Activated naive CD8-positive, alpha-beta T cell treated with anti-CD3 and anti-CD28 coated beads for 36 hours (primary cell): ENCODE data around the gene MAP9. TPM values are rescaled to one million over a fixed set of nuclear protein-coding genes. Genes with fewer than 3 reads are reported as not detected.
"Not testable (repeated sequence)": the region's sequence is repeated elsewhere in the genome, so short reads cannot be mapped to it uniquely, and the experiment has no call there.

Experiments used
- DNase-seq: peaks from one replicate; pipeline ENCODE4 v3.0.0; 2021
- H3K27ac Mint-ChIP-seq: one replicate; pipeline ENCODE4 v1.8.0; 2022; ENCODE audit warnings: mild to moderate bottlenecking, moderate library complexity, mixed read lengths
- H3K27me3 Mint-ChIP-seq: one replicate; pipeline ENCODE4 v1.8.0; 2022; ENCODE audit warnings: mild to moderate bottlenecking, mixed read lengths
- H3K36me3 Mint-ChIP-seq: one replicate; pipeline ENCODE4 v1.8.0; 2021; ENCODE audit warnings: mild to moderate bottlenecking, mixed read lengths
- H3K4me1 Mint-ChIP-seq: one replicate; pipeline ENCODE4 v1.8.0; 2021; ENCODE audit warnings: mixed read lengths
- H3K4me3 Mint-ChIP-seq: one replicate; pipeline ENCODE4 v1.8.0; 2022; ENCODE audit warnings: mild to moderate bottlenecking, moderate library complexity, mixed read lengths
- H3K9me3 Mint-ChIP-seq: one replicate; pipeline ENCODE4 v1.8.0; 2022; ENCODE audit warnings: mixed read lengths
- total RNA-seq, 2 experiments: library from RNA; stranded (reverse); gene quantifications; one replicate each; pipeline ENCODE4 v1.2.3, GENCODE V29; 2021

MAP9 gene
- 1 to 10 TPM; 8.1 to 8.4 TPM for total RNA-seq

DNA sequence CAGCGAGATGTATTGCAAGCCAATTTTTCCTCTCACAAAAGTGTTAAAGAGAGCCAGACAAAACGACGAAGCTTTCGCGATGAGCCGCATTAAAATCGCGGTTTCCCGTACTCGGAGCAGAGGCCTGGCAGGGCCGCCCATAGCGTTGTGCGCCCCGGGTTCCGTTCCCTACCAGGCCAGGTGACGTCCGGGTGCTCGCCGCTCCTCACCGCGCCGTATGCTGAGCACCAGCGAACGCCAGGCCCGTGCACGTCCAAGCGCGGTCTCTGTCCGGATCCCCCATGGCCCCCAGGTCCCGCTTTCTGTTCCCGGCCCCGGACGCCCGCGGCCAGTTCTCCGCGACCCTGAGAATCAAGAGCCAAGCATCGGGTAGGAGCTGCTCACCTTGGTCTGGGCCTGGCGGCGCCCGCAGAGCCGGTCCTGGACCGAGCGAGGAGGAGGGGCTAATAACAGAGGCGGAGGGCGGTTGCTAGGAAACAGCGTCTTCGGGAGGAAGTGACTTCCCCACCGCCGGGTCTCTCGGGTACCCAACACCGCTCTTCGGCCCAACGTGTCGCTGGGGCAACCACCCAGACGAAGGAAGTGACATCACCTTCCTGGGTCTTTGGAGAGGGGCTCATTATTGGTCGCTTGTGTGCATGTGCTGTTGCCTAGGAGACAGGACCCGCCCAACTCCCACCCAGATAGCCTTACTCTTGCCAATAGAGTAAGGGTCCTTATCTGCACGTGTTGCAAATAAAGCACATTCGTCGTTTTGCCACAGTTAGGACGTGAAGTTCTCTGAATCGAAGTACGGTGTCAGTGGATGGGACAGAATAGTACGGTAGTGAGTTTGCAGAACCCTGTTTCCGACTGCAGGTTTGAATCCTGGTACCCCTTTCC lies at the start of gene MAP9:
MAP9 (minus strand) TSS at position 579 of the 882 bp plus-strand sequence. CDS start 1,115 bp downstream, outside the sequence.
- Mint-ChIP-seq H3K36me3 (no peaks in the 10 kb centered on the region), H3K27ac (peak within 1 kb of the TSS; percentile 86), H3K4me1 (peaks cover 12% of the 10 kb centered on the region), H3K4me3 (peak within 1 kb of the TSS; percentile 87), H3K27me3 (no peaks in the 10 kb centered on the region), H3K9me3 (no peaks in the 10 kb centered on the region)
- peak; percentile 92 for DNase-seq

DNA sequence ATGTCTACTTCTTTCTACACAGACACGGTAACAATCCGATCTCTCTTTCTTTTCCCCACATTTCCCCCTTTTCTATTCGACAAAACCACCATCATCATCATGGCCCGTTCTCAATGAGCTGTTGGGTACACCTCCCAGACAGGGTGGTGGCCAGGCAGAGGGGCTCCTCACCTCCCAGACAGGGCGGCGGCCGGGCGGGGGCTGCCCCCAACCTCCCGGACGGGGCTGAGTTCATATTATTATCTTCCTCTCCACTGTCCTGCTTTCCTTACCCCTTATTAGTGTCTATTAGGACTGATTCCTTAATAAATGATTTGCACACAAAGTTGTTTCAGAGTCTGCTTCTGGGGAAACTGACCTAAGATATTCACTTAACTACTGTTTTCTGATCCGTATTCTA lies 48.0 kb upstream of the MAP9 start:
- not testable (repeated sequence) for H3K9me3 Mint-ChIP-seq, DNase-seq, H3K36me3 Mint-ChIP-seq, H3K4me1 Mint-ChIP-seq, H3K27ac Mint-ChIP-seq, H3K4me3 Mint-ChIP-seq
- peaks cover 18% of the 10 kb centered on the region for H3K27me3 Mint-ChIP-seq

DNA sequence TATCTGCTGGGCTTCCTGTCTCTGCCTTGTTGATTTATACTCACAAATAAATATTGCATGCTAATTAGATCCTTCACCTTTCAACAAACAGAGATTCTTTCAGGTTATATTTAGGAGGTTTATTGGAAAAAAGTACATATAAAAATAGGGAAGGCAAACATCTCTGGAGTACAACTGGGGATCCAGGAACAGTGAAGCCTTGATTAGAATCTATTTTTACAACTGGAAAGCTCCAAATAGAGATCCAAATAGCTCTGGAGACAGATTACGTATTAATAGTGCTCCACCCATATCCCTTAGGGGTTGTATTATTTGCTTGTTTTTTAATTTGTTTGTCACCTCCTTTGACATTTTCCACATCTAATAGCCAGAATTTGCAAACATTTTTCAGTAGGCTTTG lies 46.9 kb upstream of the MAP9 start:
- peaks cover 6% of the 10 kb centered on the region for H3K9me3 Mint-ChIP-seq
- H3K27ac Mint-ChIP-seq = no peak overlapping the region
- H3K4me3 Mint-ChIP-seq = no peak overlapping the region
- H3K36me3 Mint-ChIP-seq = no peaks in the 10 kb centered on the region
- DNase-seq = no peak
- no peaks in the 10 kb centered on the region for H3K4me1 Mint-ChIP-seq
- peaks cover 13% of the 10 kb centered on the region for H3K27me3 Mint-ChIP-seq

DNA sequence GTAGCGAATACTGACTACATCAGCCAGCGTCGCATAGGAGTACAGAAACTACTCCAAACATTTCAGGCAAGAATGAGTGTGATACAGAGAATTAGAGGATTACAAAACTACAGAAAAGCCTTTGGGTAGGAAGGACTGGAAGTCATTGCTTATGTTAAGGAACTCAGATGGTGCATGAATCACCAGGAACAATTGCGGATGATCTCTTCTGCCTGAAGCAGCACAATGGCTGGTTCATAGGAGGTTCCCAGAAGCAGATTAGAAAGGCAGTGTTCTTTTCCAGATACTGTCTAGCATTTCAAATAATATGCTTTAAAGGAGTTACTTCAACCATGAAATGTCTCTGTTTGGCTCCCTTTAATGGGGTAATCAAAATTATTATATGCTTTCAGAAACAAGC lies 42.5 kb upstream of the MAP9 start:
- H3K9me3 Mint-ChIP-seq = no peaks in the 10 kb centered on the region
- H3K4me3 Mint-ChIP-seq = no peak overlapping the region
- H3K27me3 Mint-ChIP-seq = peaks cover 13% of the 10 kb centered on the region
- no peaks in the 10 kb centered on the region for H3K4me1 Mint-ChIP-seq
- no peak overlapping the region for H3K27ac Mint-ChIP-seq
- no peaks in the 10 kb centered on the region for H3K36me3 Mint-ChIP-seq
- DNase-seq = no peak

DNA sequence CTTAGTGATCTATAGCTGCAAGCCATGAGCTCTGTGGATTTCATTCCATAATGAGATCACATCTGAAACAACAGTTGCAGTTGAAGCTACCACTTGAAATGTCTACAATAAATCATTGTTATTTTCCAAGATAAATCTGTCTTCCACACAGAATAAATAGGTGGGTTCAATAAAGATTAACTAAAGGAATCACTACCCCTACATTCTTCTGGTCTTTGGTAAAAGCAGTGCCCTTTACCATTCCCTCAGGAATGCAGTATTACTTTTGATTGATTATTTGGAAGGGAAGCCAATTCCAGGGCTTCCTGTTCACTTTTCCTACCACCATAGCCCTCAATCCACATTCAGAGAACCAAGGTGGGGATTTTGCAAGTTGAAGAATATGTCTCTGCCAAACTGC lies 38.9 kb upstream of the MAP9 start:
- Mint-ChIP-seq H3K36me3 (no peaks in the 10 kb centered on the region), H3K27me3 (peaks cover 11% of the 10 kb centered on the region), H3K27ac (no peak overlapping the region), H3K4me3 (no peak overlapping the region), H3K4me1 (no peaks in the 10 kb centered on the region), H3K9me3 (no peaks in the 10 kb centered on the region)
- DNase-seq = no peak

DNA sequence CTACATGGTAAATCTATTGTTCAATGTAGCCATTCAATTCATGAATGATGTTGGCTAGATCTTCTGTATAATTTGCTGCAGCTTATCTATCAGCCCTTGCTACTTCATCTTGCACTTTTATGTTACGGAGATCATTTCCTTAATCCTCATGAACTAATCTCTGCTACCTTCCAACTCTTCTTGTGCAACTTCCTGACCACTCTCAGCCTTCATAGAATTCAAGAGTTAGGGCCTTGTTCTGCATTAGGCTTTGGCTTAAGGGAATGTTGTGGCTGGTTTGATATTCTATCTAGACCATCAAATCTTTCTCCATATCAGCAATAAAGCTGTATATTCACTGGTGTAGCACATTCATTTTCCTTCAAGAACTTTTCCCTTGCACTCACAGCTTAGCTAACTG lies 36.7 kb upstream of the MAP9 start:
- Mint-ChIP-seq H3K4me3 (no peak overlapping the region), H3K36me3 (no peaks in the 10 kb centered on the region), H3K4me1 (no peaks in the 10 kb centered on the region), H3K9me3 (no peaks in the 10 kb centered on the region), H3K27ac (no peak overlapping the region), H3K27me3 (peaks cover 19% of the 10 kb centered on the region)
- no peak for DNase-seq

DNA sequence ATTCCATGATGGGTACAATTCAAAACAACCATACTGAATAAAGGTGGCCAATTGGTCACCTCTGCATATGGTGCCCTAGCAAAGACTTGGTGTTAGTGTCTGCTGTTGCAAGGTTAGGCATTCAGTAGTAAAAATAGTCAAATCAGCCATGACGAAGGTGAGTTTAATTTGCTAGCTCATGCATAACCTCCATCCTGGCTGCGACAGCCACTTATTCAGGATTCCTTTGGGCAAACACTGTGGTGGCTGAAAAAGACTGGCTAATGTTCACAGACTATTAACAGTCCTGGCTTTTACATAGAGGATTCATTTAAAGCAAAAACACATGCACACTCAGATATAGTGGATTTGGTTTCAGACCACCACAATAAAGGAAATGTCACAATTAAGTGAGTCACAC lies 34.8 kb upstream of the MAP9 start:
- Mint-ChIP-seq H3K27me3 (peaks cover 23% of the 10 kb centered on the region), H3K4me1 (no peaks in the 10 kb centered on the region), H3K4me3 (no peak overlapping the region), H3K36me3 (no peaks in the 10 kb centered on the region), H3K9me3 (no peaks in the 10 kb centered on the region), H3K27ac (no peak overlapping the region)
- DNase-seq = no peak

DNA sequence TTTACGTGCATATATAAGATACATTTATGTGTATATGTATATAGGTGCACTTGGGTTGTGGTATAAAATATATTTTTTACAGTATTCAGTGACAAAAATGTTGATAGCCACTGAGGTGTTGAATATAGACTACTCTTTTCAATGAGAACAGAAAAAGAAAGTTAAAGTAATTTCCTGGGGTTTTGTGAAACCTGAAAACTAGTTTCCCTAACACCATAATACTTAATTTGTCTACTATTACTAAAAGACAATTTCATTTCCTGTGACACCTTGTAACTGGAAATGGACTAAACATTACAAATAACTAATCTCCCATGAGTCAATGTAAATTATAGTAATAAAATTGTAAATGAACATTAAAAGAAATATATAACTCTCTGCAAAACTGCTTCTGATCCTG lies 32.0 kb upstream of the MAP9 start:
- Mint-ChIP-seq H3K27me3 (peaks cover 23% of the 10 kb centered on the region), H3K4me3 (no peak overlapping the region)

DNA sequence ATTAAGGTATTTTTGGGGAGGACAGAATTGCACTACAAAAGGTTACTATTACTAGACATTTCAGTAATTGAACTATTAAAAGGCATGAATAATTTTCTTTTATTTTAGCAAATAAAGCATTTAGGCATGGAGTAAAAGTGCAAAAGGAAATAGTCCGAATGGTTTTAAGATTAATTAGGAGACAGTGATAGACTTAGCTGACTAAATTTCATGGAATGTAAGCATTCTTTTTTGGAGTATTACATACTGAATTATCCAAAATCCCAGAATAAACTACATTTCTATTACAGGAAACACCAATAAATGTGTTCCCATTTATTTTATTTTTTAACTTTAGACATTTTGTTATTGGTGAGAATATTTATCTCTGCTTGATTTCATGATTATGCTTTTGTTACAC lies 30.7 kb upstream of the MAP9 start:
- Mint-ChIP-seq H3K4me1 (no peaks in the 10 kb centered on the region), H3K27me3 (peaks cover 20% of the 10 kb centered on the region), H3K27ac (no peak overlapping the region), H3K4me3 (no peak overlapping the region), H3K36me3 (no peaks in the 10 kb centered on the region), H3K9me3 (no peaks in the 10 kb centered on the region)
- no peak for DNase-seq

More for the DNA sequence above, 32.0 kb upstream of the MAP9 start:
- Mint-ChIP-seq H3K9me3 (no peaks in the 10 kb centered on the region), H3K4me1 (no peaks in the 10 kb centered on the region), H3K27ac (no peak overlapping the region), H3K36me3 (no peaks in the 10 kb centered on the region)
- DNase-seq = no peak

DNA sequence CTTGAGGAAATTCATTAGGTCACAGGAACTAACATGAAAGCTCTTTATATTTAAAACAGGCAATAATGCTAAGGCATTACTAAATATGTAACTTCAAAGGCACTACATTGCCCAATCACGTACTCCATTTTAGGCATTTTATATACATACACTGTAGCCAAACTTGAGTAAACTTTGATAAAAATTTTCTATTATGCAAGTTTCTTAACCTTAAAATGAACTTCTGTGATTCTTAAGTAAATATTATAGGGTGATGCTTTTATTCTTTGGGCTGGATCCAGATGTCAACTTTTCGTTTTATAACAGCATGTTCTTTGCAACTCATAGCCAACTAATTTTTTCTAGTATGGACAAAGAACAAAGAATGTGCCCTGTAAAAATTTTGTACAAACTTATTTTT lies 28.3 kb upstream of the MAP9 start:
- H3K36me3 Mint-ChIP-seq = no peaks in the 10 kb centered on the region
- no peak for DNase-seq
- no peak overlapping the region for H3K4me3 Mint-ChIP-seq
- peaks cover 18% of the 10 kb centered on the region for H3K27me3 Mint-ChIP-seq
- no peak overlapping the region for H3K27ac Mint-ChIP-seq
- no peaks in the 10 kb centered on the region for H3K9me3 Mint-ChIP-seq
- no peaks in the 10 kb centered on the region for H3K4me1 Mint-ChIP-seq

DNA sequence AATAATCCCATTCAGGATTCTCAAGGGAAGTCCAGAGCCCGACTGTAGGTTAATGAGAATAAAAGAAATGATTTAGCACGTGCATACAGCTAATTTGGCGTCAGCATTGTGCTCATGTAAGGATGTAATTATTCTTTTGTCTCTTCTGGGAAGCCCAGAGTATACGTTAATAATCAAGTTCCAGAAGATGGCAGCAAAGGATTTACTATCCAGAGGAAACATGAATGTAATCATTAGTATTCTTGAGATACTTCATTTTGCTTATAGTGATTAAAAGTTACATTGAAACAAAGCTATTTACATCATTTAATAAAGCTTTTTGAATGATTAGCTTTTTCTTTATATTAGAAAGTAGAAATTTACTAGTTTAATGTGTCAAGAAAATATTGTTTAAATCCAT lies 27.1 kb upstream of the MAP9 start:
- Mint-ChIP-seq H3K27me3 (peaks cover 9% of the 10 kb centered on the region), H3K36me3 (no peaks in the 10 kb centered on the region), H3K9me3 (no peaks in the 10 kb centered on the region), H3K4me1 (no peaks in the 10 kb centered on the region), H3K4me3 (no peak overlapping the region), H3K27ac (no peak overlapping the region)
- no peak for DNase-seq

DNA sequence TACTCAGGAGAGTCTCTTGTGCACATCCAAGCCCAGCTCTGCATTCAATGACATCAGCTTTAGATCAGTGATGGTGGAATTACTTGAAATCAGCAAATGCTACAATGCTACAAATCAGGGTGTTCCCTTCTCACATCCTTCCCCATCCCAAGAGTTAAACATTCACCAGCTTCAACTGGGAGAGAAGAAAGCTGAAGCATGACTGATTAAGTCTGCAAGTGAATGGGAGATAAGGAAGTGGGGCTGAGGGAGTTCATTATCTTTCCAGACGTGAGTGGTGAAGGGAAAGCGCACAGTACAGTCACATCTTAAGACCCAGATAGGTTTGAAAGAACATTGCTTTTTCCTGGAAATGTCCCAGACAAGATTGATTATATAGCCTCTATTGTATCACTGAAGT lies 26.2 kb upstream of the MAP9 start:
- no peak overlapping the region for H3K4me3 Mint-ChIP-seq
- DNase-seq = no peak
- H3K9me3 Mint-ChIP-seq = no peaks in the 10 kb centered on the region
- H3K36me3 Mint-ChIP-seq = no peaks in the 10 kb centered on the region
- H3K4me1 Mint-ChIP-seq = no peaks in the 10 kb centered on the region
- H3K27me3 Mint-ChIP-seq = peaks cover 5% of the 10 kb centered on the region
- H3K27ac Mint-ChIP-seq = no peak overlapping the region

DNA sequence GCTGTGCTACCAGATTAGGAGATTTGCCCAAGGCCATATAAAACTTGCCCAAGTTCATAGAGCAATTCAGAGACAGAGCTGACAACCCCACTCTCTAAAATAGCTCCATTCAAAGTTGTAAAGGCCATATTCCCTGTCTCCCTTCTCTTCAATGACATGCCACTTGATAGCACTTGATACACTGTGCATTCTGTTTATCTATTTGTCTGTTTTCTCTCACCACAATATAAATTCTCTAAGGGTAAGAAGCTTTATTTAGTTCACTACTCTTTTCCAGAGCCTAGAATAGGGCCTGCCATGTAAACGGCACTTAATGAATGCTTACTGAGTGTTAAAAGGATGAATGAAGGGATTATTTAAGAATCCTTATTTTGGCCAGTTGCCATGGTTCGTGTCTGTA lies 24.1 kb upstream of the MAP9 start:
- H3K9me3 Mint-ChIP-seq = peaks cover 1% of the 10 kb centered on the region
- no peaks in the 10 kb centered on the region for H3K4me1 Mint-ChIP-seq
- no peak for DNase-seq
- H3K4me3 Mint-ChIP-seq = no peak overlapping the region
- H3K36me3 Mint-ChIP-seq = no peaks in the 10 kb centered on the region
- no peak overlapping the region for H3K27ac Mint-ChIP-seq
- peaks cover 11% of the 10 kb centered on the region for H3K27me3 Mint-ChIP-seq

DNA sequence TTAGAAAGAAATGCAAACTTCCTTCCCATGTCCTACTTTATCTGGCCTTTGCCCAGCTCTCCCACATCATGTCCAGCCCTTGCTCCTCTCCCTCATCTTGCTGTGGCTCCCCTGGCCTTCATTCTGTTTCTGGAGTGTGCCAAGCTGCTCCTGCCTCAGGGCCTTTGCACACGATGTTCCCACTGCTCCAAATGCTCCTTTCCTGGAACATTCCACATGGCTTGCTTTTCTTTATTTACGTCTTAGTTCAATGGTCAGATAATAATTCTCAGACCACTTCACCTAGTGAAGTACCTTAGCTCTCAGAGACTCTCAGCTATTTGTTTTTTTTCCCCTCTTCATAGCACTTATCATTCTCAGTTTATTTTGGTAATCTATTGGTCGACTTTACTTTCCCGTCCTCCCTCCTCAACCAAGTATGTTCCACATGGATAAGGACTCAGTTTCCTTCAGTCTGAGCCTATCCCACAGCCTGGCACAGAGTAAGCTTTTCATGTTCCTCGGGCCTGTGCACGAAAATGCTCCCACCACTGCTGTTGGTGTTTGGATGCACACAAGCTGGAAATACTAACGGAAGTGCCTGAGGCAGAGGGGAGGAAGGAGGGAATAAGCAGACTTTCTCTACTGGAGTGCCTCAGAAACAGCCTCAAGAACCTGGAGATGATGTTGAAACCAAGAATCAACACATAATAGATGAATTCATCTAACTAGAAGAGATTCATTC lies 23.4 kb upstream of the MAP9 start:
- no peak overlapping the region for H3K27ac Mint-ChIP-seq
- DNase-seq = no peak
- no peak overlapping the region for H3K4me3 Mint-ChIP-seq
- H3K9me3 Mint-ChIP-seq = peaks cover 1% of the 10 kb centered on the region
- no peaks in the 10 kb centered on the region for H3K36me3 Mint-ChIP-seq
- no peaks in the 10 kb centered on the region for H3K4me1 Mint-ChIP-seq
- H3K27me3 Mint-ChIP-seq = peaks cover 11% of the 10 kb centered on the region

DNA sequence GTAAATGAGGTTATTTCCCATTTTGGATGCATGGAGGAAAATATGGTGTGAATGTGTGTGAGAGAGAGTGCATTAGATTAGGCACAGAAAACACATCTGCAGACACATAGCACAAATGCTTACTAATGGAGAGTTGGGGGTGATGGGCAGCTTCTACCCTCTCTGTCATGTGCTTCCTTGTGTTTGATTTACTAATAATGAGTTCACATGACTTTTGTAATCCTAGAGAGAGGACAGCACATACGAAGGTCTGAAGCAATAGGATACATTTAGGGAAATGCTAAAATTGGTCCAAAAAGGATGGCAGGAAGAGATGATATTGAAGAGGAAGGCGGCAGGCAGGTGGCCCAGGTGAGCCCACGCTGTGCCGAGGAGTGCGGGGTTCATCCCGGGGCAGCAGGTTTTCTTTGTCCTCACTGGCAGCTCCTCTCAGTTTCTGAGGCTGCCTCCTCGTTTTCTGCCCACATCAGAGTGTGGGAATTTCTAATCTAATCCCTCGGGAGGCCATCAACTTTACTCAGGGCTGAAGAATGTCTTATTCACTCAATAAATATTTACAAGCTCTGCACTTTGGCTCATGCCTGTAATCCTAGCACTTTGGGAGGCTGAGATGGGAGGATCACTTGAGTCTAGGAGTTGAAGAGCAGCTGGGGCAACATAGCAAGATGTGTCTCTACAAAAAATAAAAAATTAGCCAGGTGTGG lies 15.9 kb upstream of the MAP9 start:
- no peak for DNase-seq
- H3K36me3 Mint-ChIP-seq = no peaks in the 10 kb centered on the region
- no peak overlapping the region for H3K27ac Mint-ChIP-seq
- H3K4me1 Mint-ChIP-seq = no peaks in the 10 kb centered on the region
- peaks cover 1% of the 10 kb centered on the region for H3K9me3 Mint-ChIP-seq
- H3K4me3 Mint-ChIP-seq = no peak overlapping the region
- peaks cover 12% of the 10 kb centered on the region for H3K27me3 Mint-ChIP-seq
